OCI-LY7 (cell line): ENCODE measurements around the gene ADGRF3. TPM values are rescaled to one million over a fixed set of nuclear protein-coding genes. Genes with fewer than 3 reads are reported as not detected.
"Not testable (repeated sequence)": the region's sequence is repeated elsewhere in the genome, so short reads cannot be mapped to it uniquely, and the experiment has no call there.

Experiments used
- BruUV-seq: library from RNA; stranded (reverse); fragments of 400-500 nt; replicated peaks from 2 replicates; lab custom pipeline; 2021; lab: Mats Ljungman, UMichigan
- CTCF ChIA-PET: fragments of 300-600 bp; sonication (Branson Sonifier 250); formaldehyde crosslinking; loops from one replicate; lab custom pipeline; 2022; ENCODE audit warnings: antibody characterized with exemption; ENCODE audit not compliant: unreplicated experiment; lab: Charles Lee
- POLR2A ChIA-PET: fragments of 300-600 bp; sonication (Branson Sonifier 250); formaldehyde crosslinking; loops from one replicate; lab custom pipeline; 2022; ENCODE audit warnings: antibody characterized with exemption; lab: Charles Lee
- DNase-seq: peaks from one replicate; pipeline ENCODE4 v3.0.0-alpha.2; 2015; ENCODE audit warnings: low spot score
- H2AFZ ChIP-seq: fragments of 200-600 bp; sonication (generic), shearing (Covaris generic); 2 replicates; pipeline ENCODE4 v1.6.1; 2014; ENCODE audit warnings: mild to moderate bottlenecking, antibody characterized with exemption, low read length, moderate library complexity
- H3K27ac ChIP-seq: fragments of 200-600 bp; sonication (generic); 2 replicates; pipeline ENCODE4 v1.5.1; 2014; ENCODE audit warnings: mixed run types, low read depth, mild to moderate bottlenecking, moderate library complexity, low read length, inconsistent platforms; ENCODE audit not compliant: poor library complexity, severe bottlenecking
- H3K36me3 ChIP-seq: fragments of 200-600 bp; sonication (generic); 2 replicates; pipeline ENCODE4 v1.6.1; 2014; ENCODE audit warnings: mild to moderate bottlenecking, antibody characterized with exemption, low read length, moderate library complexity, mixed read lengths; ENCODE audit not compliant: insufficient read depth
- H3K4me1 ChIP-seq: fragments of 200-600 bp; sonication (generic); 2 replicates; pipeline ENCODE4 v1.5.1; 2014; ENCODE audit warnings: mild to moderate bottlenecking, low read length; ENCODE audit not compliant: insufficient read depth, poor library complexity, severe bottlenecking
- H3K4me2 ChIP-seq: fragments of 200-600 bp; sonication (generic); 2 replicates; pipeline ENCODE4 v1.6.1; 2014; ENCODE audit warnings: mild to moderate bottlenecking, low read length
- H3K4me3 ChIP-seq: fragments of 200-600 bp; sonication (generic); 2 replicates; pipeline ENCODE4 v1.5.1; 2014; ENCODE audit warnings: mild to moderate bottlenecking, low read depth, low read length; ENCODE audit not compliant: poor library complexity, severe bottlenecking
- H3K79me2 ChIP-seq: fragments of 200-600 bp; sonication (generic); 2 replicates; pipeline ENCODE4 v1.6.1; 2016; ENCODE audit warnings: low read depth, mild to moderate bottlenecking, low read length, moderate library complexity, mixed read lengths; ENCODE audit not compliant: insufficient read depth
- H3K9me2 ChIP-seq: fragments of 200-600 bp; sonication (generic); 2 replicates; pipeline ENCODE4 v1.6.1; 2016; ENCODE audit warnings: mild to moderate bottlenecking, low read length, mixed read lengths; ENCODE audit not compliant: insufficient read depth
- H3K9me3 ChIP-seq: fragments of 200-600 bp; sonication (generic); 2 replicates; pipeline ENCODE4 v1.6.1; 2014; ENCODE audit warnings: mild to moderate bottlenecking, mixed run types, low read length, mixed read lengths
- H4K20me1 ChIP-seq: fragments of 200-600 bp; sonication (generic); 2 replicates; pipeline ENCODE4 v1.6.1; 2014; ENCODE audit warnings: mild to moderate bottlenecking, antibody characterized with exemption, low read length, moderate library complexity, mixed read lengths; ENCODE audit not compliant: insufficient read depth
- EZH2phosphoT487 ChIP-seq: fragments of 200-600 bp; sonication (generic); IDR thresholded peaks from 2 replicates; pipeline ENCODE4 v1.6.1; 2018; ENCODE audit warnings: low read depth, borderline replicate concordance, mild to moderate bottlenecking, mixed run types, antibody characterized with exemption, low read length, moderate library complexity, mixed read lengths
- intact Hi-C: fragments of 100-400 bp; cut with micrococcal nuclease; formaldehyde crosslinking; loops from one replicate; pipeline ENCODE4 v1.10.0; 2022; ENCODE audit not compliant: unreplicated experiment
- total RNA-seq, 2 experiments: library from RNA; depleted of rRNA in 1 of 2; stranded (reverse); fragments of >200 nt in 1 of 2; shearing (Covaris generic) in 1 of 2; gene quantifications; 2 replicates each; pipeline ENCODE4 v1.2.3, GENCODE V29; 2014 to 2022
- TF ChIP-seq, protein P1 (sequence below): fragments of 200-600 bp; sonication (generic); conservative IDR thresholded peaks from 2 replicates; pipeline ENCODE4 v1.5.1; 2014; ENCODE audit warnings: mild to moderate bottlenecking, antibody characterized with exemption, low read length, moderate library complexity, mixed read lengths

The ADGRF3 gene
- total RNA-seq, 2 experiments from 2014 or later: 3.8 to 4.7 TPM

DNA sequence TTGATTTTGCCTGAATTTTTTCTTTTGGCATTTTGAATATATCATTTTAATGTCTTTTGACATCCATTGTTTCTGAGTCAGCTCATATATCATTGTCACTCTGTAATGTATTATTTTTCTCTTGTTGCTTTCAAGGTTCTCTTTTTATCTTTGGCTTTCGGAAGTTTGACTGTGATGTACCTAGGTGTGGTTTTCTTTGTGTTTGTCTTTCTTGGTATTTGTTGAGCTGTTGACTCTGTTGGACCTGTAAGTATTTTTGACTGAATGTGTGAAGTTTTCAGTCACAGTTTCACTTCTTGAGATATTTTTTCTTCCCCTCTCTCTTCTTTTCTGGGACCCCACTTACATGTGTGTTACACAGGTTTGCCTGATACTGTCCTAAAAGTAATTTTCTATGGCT, 30.2 kb upstream of the ADGRF3 start:
- Histone ChIP-seq H3K9me3 (no peaks in the 10 kb centered on the region; the same call in 1 of the 2 replicates), H4K20me1 (no peaks in the 10 kb centered on the region), H3K4me1 (no peaks in the 10 kb centered on the region), H3K4me2 (no peak overlapping the region), H2AFZ (no peak overlapping the region), H3K27ac (no peak overlapping the region), H3K4me3 (no peak overlapping the region), H3K9me2 (no peaks in the 10 kb centered on the region), H3K79me2 (no peaks in the 10 kb centered on the region; the same call in 1 of the 2 replicates), H3K36me3 (peaks cover 98% of the 10 kb centered on the region)
- no TSS peak for BruUV-seq
- ChIA-PET POLR2A (no interaction called here), CTCF (no interaction called here)
- TF ChIP-seq EZH2phosphoT487: no peak
- TF ChIP-seq, protein P1, sequence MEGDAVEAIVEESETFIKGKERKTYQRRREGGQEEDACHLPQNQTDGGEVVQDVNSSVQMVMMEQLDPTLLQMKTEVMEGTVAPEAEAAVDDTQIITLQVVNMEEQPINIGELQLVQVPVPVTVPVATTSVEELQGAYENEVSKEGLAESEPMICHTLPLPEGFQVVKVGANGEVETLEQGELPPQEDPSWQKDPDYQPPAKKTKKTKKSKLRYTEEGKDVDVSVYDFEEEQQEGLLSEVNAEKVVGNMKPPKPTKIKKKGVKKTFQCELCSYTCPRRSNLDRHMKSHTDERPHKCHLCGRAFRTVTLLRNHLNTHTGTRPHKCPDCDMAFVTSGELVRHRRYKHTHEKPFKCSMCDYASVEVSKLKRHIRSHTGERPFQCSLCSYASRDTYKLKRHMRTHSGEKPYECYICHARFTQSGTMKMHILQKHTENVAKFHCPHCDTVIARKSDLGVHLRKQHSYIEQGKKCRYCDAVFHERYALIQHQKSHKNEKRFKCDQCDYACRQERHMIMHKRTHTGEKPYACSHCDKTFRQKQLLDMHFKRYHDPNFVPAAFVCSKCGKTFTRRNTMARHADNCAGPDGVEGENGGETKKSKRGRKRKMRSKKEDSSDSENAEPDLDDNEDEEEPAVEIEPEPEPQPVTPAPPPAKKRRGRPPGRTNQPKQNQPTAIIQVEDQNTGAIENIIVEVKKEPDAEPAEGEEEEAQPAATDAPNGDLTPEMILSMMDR: no peak
- intact Hi-C loops: no loop called here
- no peak for DNase-seq

DNA sequence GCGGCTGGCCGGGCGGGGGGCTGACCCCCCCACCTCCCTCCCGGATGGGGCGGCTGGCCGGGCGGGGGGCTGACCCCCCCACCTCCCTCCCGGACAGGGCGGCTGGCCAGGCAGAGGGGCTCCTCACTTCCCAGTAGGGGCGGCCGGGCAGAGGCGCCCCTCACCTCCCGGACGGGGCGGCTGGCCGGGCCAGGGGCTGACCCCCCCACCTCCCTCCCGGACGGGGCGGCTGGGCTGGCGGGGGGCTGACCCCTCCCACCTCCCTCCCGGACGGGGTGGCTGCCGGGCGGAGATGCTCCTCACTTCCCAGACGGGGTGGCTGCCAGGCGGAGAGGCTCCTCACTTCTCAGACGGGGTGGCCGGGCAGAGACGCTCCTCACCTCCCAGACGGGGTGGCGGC, 24.3 kb upstream of the ADGRF3 start:
- H3K9me3 ChIP-seq, H3K4me2 ChIP-seq, CTCF ChIA-PET, H3K27ac ChIP-seq, BruUV-seq, intact Hi-C loops, H2AFZ ChIP-seq, H3K4me3 ChIP-seq, H3K4me1 ChIP-seq, H4K20me1 ChIP-seq, DNase-seq, H3K9me2 ChIP-seq, POLR2A ChIA-PET, H3K79me2 ChIP-seq: not testable (repeated sequence)
- peaks cover 79% of the 10 kb centered on the region for H3K36me3 ChIP-seq

DNA sequence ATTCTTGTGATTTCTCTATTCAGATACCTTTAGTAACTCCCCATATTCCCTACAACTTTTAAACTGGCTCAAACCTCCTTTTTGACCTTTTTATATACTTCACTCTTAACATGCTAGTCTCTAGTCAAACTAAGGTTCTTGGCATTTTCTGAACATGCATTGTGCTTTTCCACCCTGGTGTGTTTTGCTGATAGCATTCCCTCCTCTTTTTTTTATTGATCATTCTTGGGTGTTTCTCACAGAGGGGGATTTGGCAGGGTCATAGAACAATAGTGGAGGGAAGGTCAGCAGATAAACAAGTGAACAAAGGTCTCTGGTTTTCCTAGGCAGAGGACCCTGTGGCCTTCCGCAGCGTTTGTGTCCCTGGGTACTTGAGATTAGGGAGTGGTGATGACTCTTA, 23.1 kb upstream of the ADGRF3 start:
- H3K9me3 ChIP-seq, H3K9me2 ChIP-seq, H2AFZ ChIP-seq, H4K20me1 ChIP-seq, POLR2A ChIA-PET, H3K4me2 ChIP-seq, H3K27ac ChIP-seq, H3K4me1 ChIP-seq, DNase-seq, CTCF ChIA-PET, H3K4me3 ChIP-seq, intact Hi-C loops, BruUV-seq: not testable (repeated sequence)
- peaks cover 11% of the 10 kb centered on the region; the same call in 1 of the 2 replicates for H3K79me2 ChIP-seq
- peaks cover 79% of the 10 kb centered on the region for H3K36me3 ChIP-seq

DNA sequence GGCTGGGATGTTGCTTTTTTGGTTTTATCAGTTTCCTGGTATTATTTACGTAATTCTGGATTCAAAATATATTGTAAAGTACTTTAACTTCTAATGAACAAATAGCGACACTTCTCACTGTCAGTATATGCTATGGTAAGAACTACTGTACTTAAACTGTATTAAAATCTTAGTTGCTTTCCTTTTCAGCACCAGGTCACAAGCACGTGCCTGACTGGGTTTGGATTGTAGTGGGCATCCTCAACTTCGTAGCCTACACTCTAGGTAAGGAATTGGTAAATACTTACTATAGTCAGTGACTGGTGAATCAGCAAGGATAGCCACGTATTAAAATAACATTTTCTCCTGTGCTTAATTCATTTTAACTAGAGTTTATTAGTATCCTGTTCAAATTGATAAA, 20.4 kb upstream of the ADGRF3 start:
- Histone ChIP-seq H3K27ac (no peak overlapping the region), H2AFZ (no peak overlapping the region), H3K9me2 (no peaks in the 10 kb centered on the region), H3K4me1 (no peaks in the 10 kb centered on the region), H3K9me3 (no peaks in the 10 kb centered on the region; the same call in 1 of the 2 replicates), H3K4me2 (no peak overlapping the region), H3K36me3 (peaks cover 64% of the 10 kb centered on the region), H3K4me3 (no peak overlapping the region), H4K20me1 (no peaks in the 10 kb centered on the region; the same call in 1 of the 2 replicates), H3K79me2 (peaks cover 35% of the 10 kb centered on the region; the same call in 1 of the 2 replicates)
- no TSS peak for BruUV-seq
- POLR2A ChIA-PET: interaction anchor here (0.6 to 1.5 kb wide), 4 partner anchors 10 to 166 kb away, joined by 3 to 4 read pairs (median 4); partner anchors contain the start of gene SELENOI
- TF ChIP-seq, protein P1: no peak
- no peak for TF ChIP-seq EZH2phosphoT487
- no peak for DNase-seq
- intact Hi-C loops: no loop called here
- CTCF ChIA-PET: no interaction called here
